GM18861 (cell line): ENCODE results near the gene DNAH8.
"Not testable (repeated sequence)": the region's sequence is repeated elsewhere in the genome, so short reads cannot be mapped to it uniquely, and the experiment has no call there.

Experiments used
- ATAC-seq: cut with Tn5 transposase; IDR thresholded peaks from one replicate; pipeline ENCODE4 v1.9.1; 2021; ENCODE audit not compliant: unreplicated experiment

DNAH8 gene

DNA sequence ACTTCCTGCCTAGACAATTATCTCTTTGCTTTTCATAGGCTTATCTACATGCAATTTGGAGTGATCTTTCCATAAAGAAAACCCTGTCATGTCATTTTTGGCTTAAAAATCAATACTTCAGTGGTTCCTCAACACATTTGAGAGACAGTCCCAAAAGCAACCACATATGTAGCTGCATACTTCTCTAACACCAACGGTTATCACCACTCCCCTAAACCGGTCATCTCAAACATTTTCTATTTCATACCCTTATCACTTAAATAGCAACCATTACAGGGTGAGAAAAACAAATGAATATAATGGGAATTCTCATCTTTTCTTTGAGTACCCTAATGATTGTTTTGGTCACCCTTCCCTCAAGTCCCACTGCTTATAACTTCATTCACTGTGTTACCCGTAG, 17.3 kb upstream of the DNAH8 start:
- no peak for ATAC-seq

DNA sequence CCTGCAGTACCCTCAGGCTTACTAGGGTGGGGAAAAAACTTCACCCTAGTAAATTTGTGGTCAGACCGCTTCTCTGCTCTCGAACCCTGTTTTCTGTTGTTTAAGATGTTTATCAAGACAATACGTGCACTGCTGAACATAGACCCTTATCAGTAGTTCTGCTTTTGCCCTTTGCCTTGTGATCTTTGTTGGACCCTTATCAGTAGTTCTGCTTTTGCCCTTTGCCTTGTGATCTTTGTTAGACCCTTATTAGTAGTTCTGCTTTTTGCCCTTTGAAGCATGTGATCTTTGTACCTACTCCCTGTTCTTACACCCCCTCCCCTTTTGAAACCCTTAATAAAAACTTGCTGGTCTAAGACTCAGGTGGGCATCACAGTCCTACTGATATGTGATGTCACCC, 15.4 kb upstream of the DNAH8 start:
- not testable (repeated sequence) for ATAC-seq

DNA sequence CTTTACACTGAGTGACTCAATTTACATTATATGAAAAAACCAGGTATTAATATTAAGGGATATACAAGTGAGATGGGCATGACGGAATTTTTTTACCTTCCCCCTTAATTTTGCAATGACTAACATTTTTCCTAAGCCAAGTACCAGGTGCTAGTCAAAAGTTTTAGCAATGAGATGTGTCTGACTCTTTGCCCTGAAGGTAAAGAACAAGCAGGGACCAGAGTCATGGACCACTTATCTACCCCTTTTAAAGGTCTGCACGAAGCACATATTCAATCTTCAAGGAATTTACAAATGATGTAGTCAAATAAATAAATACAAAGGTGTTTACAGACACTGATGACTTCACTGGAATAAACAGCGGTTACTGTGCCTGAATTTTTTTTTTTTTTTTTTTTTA, 13.6 kb upstream of the DNAH8 start:
- ATAC-seq: no peak

DNA sequence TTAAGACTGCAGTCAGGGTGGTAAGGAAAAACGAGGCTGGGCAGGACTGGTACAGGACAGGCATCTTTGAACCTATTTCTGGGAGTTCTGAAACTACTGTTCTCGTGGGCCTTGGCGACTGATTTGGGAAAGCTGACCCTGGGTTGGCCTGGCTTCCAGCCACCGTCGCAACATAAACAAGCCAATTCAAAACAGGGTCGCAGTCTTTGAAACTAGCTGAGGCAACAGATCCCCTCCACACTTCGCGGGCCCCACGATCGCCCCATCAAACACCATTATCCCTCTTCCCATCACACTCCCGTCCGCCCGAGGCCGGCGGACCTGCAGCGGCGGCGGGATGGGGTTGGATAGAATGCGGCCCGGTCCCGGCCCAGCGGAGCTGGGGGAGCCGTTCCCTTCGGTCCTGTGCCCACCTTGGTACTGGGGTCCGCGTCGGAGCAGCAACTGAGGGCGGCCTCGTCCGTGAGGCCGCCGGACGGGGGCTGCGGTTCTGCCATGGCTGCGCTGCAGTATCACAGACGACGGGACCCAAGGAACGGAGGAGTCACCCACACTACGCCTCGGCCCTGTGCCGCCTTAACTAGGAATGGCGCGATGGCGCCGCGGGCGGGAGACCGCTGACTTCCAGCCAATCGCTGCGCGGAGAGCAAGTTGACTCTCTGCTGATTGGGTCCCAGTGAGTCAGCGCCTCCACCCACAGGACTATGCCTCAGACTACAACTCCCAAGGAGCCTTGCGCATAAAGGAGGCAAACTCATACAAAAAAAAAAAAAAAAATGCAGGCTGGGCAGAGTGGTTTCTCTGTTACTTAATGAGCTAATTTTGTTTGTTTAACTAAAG, 12.3 kb upstream of the DNAH8 start, which contains the start of gene GLO1:
TSS of gene GLO1 (minus strand) at position 588 of the 840 bp plus-strand sequence. CDS start at position 497, 91 bp downstream.
- ATAC-seq: peak; percentile 99

DNA sequence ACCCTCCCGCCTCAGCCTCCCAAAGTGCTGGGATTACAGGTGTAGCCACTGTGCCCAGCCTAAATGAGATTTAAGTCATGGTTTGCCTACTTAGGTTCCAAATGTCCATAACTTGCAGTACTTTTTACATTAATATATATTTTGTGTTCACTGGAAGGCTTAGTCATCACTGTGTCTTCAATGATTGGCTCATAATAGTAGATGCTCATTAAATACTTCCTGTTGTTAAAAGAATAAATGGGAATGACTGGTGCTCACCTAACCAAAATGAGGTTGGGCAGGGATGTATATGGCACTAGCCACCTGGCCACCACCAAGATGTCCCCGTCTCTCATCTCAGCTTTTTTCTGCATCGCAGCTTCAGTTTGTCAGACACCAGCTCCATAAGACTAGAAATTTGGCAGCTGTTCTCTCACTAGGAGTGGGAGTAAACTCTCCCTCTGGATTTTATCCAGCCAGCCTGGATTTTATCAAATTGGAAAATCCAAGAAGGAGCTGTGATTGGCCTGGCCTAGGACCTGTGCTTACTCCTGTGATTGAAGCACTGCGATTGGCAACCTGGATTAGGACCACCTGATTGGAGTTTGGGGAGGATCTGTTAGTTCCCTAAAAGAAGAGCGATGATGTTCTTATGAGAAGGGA, 11.0 kb upstream of the DNAH8 start:
- no peak for ATAC-seq

DNA sequence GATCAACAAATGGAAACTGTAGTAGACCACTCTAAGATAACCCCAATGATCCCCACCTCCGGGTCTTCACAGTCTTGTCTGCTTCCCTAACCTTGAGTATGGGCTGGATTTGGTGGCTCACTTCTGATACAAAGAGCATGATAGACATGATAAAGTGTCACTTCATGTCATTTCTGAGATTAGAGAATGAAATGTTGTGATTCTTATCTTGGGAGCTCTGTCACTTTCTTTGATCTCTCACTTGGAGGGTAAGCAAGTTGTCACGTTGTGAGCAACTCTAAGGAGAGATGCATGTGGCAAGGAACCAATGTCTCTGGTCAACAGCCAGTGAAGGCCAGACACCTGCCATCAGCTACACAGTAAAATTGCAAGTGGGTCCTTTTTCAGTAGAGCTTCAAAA, 9.2 kb upstream of the DNAH8 start:
- no peak for ATAC-seq

DNA sequence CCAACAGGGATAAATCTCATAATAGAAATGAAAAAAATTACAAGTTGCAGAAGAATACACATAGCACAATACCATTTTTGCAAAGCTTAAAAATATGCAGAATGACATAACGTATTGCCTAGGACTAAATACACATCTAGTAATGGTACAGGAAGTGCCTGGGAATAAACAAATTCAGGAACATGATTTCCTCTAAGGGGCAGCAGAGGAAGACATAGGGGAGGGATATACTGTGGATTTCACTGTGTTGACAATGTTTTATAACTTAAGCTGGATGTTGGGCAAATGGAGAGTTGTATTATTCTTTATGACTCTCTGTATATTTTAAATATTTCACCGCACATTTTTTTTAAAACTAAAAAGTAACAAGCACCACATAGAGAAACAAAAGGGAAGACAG, 6.6 kb upstream of the DNAH8 start:
- no peak for ATAC-seq

DNA sequence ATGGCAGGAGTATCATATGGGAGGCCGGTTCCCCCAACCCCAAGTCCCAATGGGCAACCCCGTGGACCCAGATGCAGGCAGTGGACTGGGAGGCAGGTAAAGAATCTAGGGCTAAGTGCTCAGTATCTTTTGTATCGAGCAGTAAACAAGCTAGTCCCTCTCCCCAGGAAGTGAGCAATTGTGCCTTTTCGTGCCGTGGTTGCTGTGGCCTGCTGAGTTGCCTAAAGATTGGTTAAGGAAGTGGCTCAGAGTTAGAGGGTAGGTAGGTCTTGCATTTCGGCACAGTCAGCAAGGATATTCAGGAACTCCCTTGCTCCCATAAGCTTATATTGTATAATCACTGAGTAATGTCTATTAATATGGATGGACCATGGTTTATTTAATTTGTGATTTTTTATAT, 1.3 kb upstream of the DNAH8 start:
- no peak for ATAC-seq

DNA sequence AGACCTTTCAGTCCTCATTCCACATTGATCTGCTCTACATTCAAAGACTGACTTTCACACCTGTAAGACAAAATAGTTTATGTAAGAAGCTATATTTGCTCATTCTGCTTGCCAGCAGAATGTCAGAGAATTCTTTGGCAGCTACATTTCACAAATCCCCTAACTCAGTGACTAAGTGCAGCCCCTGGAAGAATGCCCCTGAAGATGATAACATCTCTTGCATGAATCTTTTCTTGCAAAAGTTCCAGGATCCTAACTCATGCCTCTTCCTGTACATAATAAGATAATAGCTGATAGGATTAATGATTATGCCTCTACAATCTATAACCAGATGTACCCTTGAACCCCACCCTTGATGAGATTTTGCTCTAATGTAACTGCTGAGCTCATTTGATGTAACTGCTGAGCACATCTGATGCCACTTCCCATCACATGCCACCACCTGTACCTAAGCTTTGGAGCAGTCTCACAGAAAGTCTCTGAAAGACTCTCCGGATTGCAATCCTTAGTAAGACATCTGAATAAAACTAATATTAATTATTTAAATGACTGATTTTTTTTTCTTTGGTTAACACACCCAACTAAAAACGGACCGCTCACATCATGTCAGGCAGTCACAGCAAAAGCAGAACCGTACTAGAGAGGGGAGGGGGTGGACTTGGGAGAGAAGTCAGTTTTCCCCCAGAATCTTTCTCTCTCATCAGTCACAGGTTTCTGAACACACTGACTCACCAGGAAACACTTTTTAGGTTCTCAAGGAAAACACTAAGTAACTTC, 684 bp upstream of the DNAH8 start:
- ATAC-seq: no peak

DNA sequence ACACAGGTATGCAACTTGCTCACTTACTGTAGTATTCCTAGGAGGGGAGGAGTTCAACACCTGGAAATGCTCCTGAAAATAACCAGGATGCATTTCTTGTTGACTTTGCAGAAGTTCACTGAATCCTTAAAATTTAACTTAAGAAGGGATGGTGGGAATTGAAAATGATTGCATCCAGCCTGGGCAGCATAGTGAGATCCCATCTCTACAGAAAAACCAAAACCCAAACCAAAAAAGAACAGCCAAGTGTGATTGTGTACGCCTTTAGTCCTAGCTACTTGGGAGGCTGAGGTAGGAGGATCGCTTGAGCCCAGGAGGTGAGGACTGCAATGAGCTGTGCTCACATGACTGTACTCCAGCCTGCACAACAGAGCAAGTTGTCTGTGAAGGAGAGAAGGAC, 1.7 kb downstream of the DNAH8 start:
- no peak for ATAC-seq

DNA sequence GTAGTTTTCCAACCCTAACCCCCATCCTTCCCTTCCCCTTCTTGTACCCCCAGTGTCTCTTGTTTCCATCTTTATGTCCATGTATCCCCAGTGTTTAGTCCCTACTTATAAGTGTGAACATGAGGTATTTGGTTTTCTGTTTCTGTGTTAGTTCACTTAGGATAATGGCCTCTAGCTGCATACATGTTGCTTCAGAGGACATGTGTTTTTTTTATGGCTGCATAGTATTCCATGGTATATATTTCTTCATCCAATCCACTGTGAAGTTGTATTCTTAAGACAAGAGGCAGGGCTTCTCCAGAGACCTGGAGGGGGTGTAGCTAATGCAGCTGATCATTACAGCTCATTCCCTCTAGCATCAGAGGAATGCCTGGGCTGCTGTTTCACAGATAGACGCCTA, 4.2 kb downstream of the DNAH8 start:
- no peak for ATAC-seq

DNA sequence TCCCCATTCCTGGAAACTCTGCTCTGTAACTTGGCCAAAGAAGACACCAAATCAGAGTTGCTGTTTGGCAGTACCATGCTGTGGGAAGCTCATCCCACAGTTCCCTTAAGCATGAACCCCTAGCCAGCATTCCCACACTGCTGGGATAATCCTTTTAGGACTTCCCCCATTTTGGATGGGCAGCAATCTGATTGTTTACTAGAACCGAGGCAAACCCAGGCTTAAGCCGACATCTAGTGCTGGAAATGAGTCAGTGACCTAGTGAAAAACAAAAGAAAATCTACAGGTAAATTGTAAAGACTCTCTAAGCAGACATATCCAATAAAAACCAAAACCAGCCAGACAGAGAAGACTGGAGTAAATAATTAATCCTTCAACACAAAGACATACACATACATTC, 5.2 kb downstream of the DNAH8 start:
- no peak for ATAC-seq

DNA sequence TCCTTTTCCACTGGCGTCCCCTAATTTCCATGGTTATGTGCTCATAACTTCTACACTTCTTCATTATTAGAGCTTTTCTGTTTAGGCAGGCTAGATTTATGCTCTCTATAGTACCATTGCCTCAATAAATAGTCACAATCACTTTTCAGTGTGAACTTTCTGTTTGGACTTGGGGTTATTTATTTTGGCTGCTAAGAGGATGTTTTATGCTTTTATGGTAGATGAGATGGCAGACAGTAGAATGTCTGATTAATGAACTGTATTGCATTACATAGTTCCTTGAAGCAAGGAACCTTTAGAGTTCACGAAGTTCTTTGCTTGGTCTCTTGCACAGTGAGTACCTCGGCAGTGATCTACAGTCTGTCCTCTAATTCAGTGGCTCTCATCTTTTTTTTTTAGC, 6.9 kb downstream of the DNAH8 start:
- no peak for ATAC-seq

DNA sequence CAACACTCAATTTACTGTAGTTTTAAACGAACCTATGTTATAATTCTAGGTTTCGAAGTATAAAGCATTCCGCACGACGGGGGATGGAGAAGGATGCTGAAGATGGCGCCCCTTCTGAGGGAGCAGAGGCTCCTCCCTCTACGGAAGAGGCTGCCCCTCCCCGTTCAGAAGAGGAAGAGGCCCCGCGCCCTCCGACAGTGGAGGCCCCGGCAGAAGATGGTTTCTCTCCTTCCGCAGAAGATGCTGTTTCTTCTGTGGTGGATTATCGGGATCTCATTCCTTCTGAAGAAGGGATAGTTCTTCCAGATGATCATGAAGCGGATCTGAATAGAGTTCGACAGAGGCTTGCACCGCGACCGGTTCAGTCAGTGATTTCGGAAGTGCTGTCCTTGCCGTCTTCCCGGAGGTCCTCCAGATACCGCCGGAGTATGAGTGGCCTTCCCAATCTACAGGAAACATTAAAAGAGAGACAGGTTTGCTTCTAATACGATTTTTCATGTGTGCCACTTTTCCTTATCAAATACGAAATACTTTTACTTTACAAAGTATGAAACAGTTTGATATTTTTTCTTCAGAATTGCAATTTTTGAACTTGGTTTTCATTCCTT, 7.7 kb downstream of the DNAH8 start:
- ATAC-seq: no peak

DNA sequence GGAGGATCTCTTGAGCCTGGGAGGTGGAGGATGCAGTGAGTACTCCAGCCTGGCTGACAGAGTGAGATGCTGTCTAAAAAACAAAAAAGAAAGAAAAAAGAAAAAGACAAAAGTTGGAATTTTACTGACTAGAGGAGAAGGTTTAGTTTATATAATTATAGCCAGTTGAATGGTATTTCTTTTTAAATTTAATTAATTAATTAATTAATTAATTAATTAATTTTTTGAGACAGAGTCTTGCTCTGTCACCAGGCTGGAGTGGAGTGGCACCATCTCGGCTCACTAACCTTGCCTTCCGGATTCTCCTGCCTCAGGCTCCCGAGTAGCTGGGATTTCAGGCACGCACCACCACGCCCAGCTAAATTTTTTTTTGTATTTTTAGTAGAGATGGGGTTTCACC, 8.7 kb downstream of the DNAH8 start:
- ATAC-seq: no peak

DNA sequence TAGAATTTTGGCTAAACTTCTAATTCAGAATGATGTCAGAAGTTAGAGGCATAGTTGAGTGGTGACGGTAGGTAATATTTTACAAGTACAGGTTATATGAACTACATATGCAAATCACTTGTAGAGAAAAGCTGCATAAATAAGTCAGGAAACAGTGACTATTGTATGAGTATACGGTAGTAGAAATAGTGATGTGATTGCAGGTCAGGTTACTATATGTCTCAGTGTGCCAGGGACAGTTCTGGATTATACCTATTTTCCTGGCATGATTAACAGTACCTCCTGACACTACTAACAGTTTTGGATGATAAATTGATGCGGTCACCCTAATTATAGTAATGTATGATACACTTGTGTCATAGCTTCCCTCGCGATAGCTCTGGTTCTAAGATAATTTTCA, 9.2 kb downstream of the DNAH8 start:
- ATAC-seq: no peak

DNA sequence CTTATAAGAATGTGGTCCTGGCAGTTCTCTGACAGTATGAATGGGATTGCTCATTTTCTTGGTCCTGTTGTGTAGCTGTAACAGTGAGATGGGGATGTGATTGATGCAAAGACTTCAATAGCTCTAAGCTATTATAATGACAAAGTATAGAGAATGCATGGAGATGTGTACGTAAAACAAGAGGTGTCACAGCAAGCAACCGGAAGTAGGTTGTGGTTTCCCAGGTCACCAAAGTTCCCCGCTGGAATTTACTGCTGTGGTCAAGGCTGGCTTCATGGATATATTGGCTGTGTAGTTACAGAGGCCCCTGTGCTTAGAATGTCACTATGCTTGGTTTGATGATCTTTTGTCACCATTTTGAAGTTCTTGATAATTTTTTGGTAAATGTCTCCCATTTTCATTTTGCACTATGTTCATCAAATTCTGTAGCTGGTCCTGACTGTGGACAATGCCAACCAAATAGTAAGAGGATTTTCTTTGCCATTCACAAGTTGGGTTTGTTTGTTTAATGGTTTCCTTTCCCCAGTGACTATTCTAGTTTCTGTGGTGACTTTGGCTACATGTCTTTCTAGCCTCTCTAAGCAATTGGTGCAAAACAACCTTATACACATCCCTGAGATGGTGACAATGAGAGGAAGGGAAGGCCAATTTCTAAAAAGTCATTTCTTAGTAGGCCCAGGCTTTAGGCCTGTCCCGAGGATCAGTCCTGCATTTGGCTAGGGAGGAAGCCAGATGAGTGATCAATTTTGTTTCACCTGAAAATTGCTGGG, 10.5 kb downstream of the DNAH8 start:
- ATAC-seq: no peak

DNA sequence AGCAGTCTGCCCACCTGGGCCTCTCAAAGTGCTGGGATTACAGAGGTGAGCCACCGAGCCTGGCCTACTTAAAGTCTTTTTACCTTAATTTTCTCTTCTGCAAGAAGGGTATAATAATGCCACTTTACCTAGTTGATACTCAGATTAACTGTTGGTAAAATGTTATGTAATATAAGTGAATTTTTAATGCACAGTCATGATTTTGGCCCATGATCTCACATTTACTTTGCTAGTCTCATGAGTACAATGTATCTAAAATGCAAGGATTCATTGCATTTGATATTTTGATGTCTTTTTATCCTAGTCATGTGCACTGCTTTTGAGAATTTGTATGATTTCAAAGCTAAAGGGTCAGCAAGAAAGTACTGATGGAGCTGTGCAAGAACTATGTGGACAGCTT, 13.1 kb downstream of the DNAH8 start:
- no peak for ATAC-seq

DNA sequence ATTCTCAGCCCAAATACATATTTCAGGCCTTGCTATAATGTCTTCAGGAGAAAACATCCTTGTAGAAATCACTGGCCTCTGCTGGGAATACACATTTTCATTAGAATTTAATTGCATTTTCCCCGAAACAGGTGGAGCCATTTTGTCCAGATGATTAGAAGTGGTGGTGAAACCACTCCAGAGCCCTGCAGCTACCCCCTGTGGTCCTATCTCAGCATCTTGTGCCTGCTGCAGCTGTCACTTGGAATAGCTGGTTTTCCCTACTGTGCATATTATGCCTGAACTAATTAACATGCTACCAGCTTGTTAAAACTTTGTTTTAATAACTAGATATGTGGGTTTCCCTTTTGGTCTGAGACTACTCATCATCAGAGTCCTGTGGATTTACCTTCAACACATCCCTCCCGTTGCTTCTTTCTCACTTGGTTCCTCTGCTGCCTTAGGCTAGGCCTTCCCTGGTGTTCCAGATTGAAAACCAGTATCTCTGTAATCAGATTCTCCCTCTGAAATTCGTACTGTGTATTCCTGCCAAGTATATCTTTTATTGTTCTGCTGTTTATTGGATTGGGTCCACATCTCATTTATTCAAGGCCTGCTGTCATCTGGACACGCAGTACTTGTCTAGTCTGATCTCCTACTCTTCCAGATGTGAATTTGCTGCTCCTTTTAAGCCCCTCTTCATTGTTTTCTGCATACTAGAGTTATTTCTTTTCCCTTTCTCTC, 15.2 kb downstream of the DNAH8 start:
- no peak for ATAC-seq

DNA sequence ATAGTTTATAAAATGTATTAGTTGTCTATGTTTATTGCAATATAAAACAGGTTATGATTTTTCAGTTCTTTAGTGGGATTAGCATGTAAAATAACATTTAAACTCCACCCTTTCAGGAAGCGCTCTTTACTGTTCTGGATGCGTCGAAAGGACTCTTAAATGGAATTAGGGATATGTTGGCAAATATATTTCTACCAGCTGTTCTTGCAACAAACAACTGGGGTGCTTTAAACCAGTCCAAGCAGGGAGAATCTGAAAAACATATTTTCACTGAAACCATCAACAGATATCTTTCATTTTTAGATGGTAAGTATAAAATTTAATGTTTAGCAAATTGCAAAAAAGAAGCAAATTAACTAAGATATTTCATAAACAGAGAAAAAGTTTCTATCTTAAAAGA, 21.8 kb downstream of the DNAH8 start:
- ATAC-seq: no peak
